ENCODE results near the gene ERBB4.

DNA sequence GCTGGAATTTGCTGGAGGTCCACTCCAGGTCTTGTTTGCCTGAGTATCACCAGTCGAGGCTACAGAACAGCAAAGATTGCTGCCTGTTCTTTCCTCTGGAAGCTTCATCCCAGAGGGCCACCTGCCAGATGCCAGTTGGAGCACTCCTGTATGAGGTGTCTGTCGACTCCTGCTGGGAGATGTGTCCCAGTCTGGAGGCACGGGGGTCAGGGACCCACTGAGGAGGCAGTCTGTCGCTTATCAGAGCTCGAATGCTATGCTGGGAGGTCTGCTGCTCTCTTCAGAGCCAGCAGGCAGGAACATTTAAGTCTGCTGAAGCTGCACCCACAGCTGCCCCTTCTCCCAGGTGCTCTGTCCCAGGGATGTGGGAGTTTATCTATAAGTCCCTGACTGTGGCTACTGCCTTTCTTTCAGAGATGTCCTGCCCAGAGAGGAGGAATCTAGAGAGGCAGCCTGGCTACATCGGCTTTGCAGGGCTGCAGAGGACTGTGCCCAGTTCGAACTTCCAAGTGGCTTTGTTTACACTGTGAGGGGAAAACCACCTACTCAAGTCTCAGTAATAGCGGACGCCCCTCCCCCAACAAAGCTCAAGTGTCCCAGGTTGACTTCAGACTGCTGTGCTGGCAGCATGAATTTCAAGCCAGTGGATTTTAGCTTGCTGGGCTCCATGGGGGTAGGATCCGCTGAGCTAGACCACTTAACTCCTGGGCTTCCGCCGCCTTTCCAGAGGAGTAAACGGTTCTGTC is 301.1 kb downstream of the ERBB4 start:
- TF ChIP-seq, protein P1, sequence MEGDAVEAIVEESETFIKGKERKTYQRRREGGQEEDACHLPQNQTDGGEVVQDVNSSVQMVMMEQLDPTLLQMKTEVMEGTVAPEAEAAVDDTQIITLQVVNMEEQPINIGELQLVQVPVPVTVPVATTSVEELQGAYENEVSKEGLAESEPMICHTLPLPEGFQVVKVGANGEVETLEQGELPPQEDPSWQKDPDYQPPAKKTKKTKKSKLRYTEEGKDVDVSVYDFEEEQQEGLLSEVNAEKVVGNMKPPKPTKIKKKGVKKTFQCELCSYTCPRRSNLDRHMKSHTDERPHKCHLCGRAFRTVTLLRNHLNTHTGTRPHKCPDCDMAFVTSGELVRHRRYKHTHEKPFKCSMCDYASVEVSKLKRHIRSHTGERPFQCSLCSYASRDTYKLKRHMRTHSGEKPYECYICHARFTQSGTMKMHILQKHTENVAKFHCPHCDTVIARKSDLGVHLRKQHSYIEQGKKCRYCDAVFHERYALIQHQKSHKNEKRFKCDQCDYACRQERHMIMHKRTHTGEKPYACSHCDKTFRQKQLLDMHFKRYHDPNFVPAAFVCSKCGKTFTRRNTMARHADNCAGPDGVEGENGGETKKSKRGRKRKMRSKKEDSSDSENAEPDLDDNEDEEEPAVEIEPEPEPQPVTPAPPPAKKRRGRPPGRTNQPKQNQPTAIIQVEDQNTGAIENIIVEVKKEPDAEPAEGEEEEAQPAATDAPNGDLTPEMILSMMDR (IDR thresholded peaks at IDR 0.05; ENCODE audit: insufficient read depth, low read depth, low read length): no peak
- TF ChIP-seq EZH2 (IDR thresholded peaks at IDR 0.05; ENCODE audit: insufficient read depth, low read length): no peak

Data from astrocyte (in vitro differentiated cells and primary cell).